HG02763 (cell line): Measurements from ENCODE around the gene LRRC8D.
A peak's percentile ranks its signal among the peaks of the same experiment; 100 is the strongest.
"Not testable (repeated sequence)": the region's sequence is repeated elsewhere in the genome, so short reads cannot be mapped to it uniquely, and the experiment has no call there.

Experiments
- ATAC-seq: cut with Tn5 transposase; IDR thresholded peaks from one replicate; pipeline ENCODE4 v1.9.1; 2021; ENCODE audit warnings: mild to moderate bottlenecking, moderate library complexity; ENCODE audit not compliant: unreplicated experiment

The LRRC8D gene

GRCh38 chr1:89820422-89821321 lies at the start of gene LRRC8D:
LRRC8D (plus strand) TSS chr1:89821032; CDS start chr1:89933069, 112,037 bp downstream.
- ATAC-seq = peak; percentile 76

GRCh38 chr1:89771991-89772560 lies 48.8 kb upstream of the LRRC8D start:
- no peak for ATAC-seq

GRCh38 chr1:89776104-89776503 lies 44.7 kb upstream of the LRRC8D start:
- ATAC-seq = not testable (repeated sequence)

GRCh38 chr1:89777271-89777670 lies 43.6 kb upstream of the LRRC8D start:
- not testable (repeated sequence) for ATAC-seq

- ATAC-seq = no peak
Observed at GRCh38 chr1:89779151-89779940, 41.5 kb upstream of the LRRC8D start.

- ATAC-seq = no peak
Observed at GRCh38 chr1:89780721-89781120, 40.1 kb upstream of the LRRC8D start.

- ATAC-seq = peak; percentile 75
Observed at GRCh38 chr1:89781494-89782126, 39.2 kb upstream of the LRRC8D start.

GRCh38 chr1:89786628-89787214 lies 34.1 kb upstream of the LRRC8D start:
- ATAC-seq = no peak

GRCh38 chr1:89790592-89790991 lies 30.2 kb upstream of the LRRC8D start:
- no peak for ATAC-seq

- ATAC-seq = no peak
Observed at GRCh38 chr1:89791064-89791726, 29.6 kb upstream of the LRRC8D start.

- ATAC-seq = no peak
Observed at GRCh38 chr1:89794406-89794805, 26.4 kb upstream of the LRRC8D start.

GRCh38 chr1:89795571-89795970 lies 25.3 kb upstream of the LRRC8D start:
- not testable (repeated sequence) for ATAC-seq

GRCh38 chr1:89797876-89798275 lies 23.0 kb upstream of the LRRC8D start:
- not testable (repeated sequence) for ATAC-seq

GRCh38 chr1:89799495-89799894 lies 21.3 kb upstream of the LRRC8D start:
- ATAC-seq = no peak

GRCh38 chr1:89800022-89800655 lies 20.7 kb upstream of the LRRC8D start:
- ATAC-seq = no peak

- no peak for ATAC-seq
Observed at GRCh38 chr1:89800718-89801117, 20.1 kb upstream of the LRRC8D start.

GRCh38 chr1:89802051-89802450 lies 18.8 kb upstream of the LRRC8D start:
- ATAC-seq = no peak

GRCh38 chr1:89802841-89803240 lies 18.0 kb upstream of the LRRC8D start:
- no peak for ATAC-seq

GRCh38 chr1:89804642-89805237 lies 16.1 kb upstream of the LRRC8D start:
- ATAC-seq = peak; percentile 66
